Measurements from ENCODE around the gene ST3GAL6.

Gene ST3GAL6

GRCh38 chr3:98732286-98733052 is 30.7 kb upstream of the ST3GAL6 start:
- peaks cover 81% of the 10 kb centered on the region for H3K27me3 Mint-ChIP-seq
- DNase-seq (ENCODE audit: low spot score in 2 of 2) (no peak), ATAC-seq (replicated peaks; ENCODE audit: extremely low read depth, poor library complexity, severe bottlenecking) (peak; percentile 31)

GRCh38 chr3:98733053-98733811 is 29.9 kb upstream of the ST3GAL6 start:
- H3K27ac Mint-ChIP-seq (ENCODE audit: low read depth): no peak overlapping the region
- H3K36me3 Mint-ChIP-seq (ENCODE audit: insufficient read depth): no peaks in the 10 kb centered on the region
- ATAC-seq (replicated peaks; ENCODE audit: extremely low read depth, poor library complexity, severe bottlenecking) (peak; percentile 29), DNase-seq (ENCODE audit: low spot score in 2 of 2) (no peak)
- H3K27me3 Mint-ChIP-seq: peaks cover 81% of the 10 kb centered on the region
- H3K9me3 Mint-ChIP-seq: no peaks in the 10 kb centered on the region
- peaks cover 6% of the 10 kb centered on the region for H3K4me1 Mint-ChIP-seq
- peak overlapping the region; percentile 53 for H3K4me3 Mint-ChIP-seq

More at GRCh38 chr3:98732286-98733052, 30.7 kb upstream of the ST3GAL6 start:
- no peaks in the 10 kb centered on the region for H3K36me3 Mint-ChIP-seq (ENCODE audit: insufficient read depth)
- H3K4me1 Mint-ChIP-seq: peaks cover 6% of the 10 kb centered on the region
- peak overlapping the region; percentile 53 for H3K4me3 Mint-ChIP-seq
- H3K27ac Mint-ChIP-seq (ENCODE audit: low read depth): no peak overlapping the region
- H3K9me3 Mint-ChIP-seq: no peaks in the 10 kb centered on the region

- Mint-ChIP-seq H3K4me1 (peaks cover 6% of the 10 kb centered on the region), H3K27me3 (peaks cover 81% of the 10 kb centered on the region), H3K36me3 (ENCODE audit: insufficient read depth) (no peaks in the 10 kb centered on the region)
Observed at GRCh38 chr3:98733812-98734281, 29.3 kb upstream of the ST3GAL6 start.

GRCh38 chr3:98734306-98734705 is 28.8 kb upstream of the ST3GAL6 start:
- ATAC-seq (replicated peaks; ENCODE audit: extremely low read depth, poor library complexity, severe bottlenecking) (no peak), DNase-seq (ENCODE audit: low spot score in 2 of 2) (no peak)
- Mint-ChIP-seq H3K4me3 (peak overlapping the region; percentile 53), H3K4me1 (peaks cover 6% of the 10 kb centered on the region), H3K36me3 (ENCODE audit: insufficient read depth) (no peaks in the 10 kb centered on the region), H3K9me3 (no peaks in the 10 kb centered on the region), H3K27ac (ENCODE audit: low read depth) (no peak overlapping the region), H3K27me3 (peaks cover 77% of the 10 kb centered on the region)

More at GRCh38 chr3:98733812-98734281, 29.3 kb upstream of the ST3GAL6 start:
- no peak for ATAC-seq (replicated peaks; ENCODE audit: extremely low read depth, poor library complexity, severe bottlenecking)
- Mint-ChIP-seq H3K4me3 (peak overlapping the region; percentile 53), H3K9me3 (no peaks in the 10 kb centered on the region), H3K27ac (ENCODE audit: low read depth) (no peak overlapping the region)
- DNase-seq (ENCODE audit: low spot score in 2 of 2): no peak

GRCh38 chr3:98734735-98735134 is 28.4 kb upstream of the ST3GAL6 start:
- Mint-ChIP-seq H3K27ac (ENCODE audit: low read depth) (no peak overlapping the region), H3K4me3 (no peak overlapping the region), H3K4me1 (peaks cover 6% of the 10 kb centered on the region), H3K36me3 (ENCODE audit: insufficient read depth) (no peaks in the 10 kb centered on the region), H3K9me3 (no peaks in the 10 kb centered on the region), H3K27me3 (peaks cover 72% of the 10 kb centered on the region)
- ATAC-seq (replicated peaks; ENCODE audit: extremely low read depth, poor library complexity, severe bottlenecking) (no peak), DNase-seq (ENCODE audit: low spot score in 2 of 2) (no peak)

- H3K4me3 Mint-ChIP-seq: no peak overlapping the region
- peaks cover 6% of the 10 kb centered on the region for H3K4me1 Mint-ChIP-seq
- H3K36me3 Mint-ChIP-seq (ENCODE audit: insufficient read depth): no peaks in the 10 kb centered on the region
- ATAC-seq (replicated peaks; ENCODE audit: extremely low read depth, poor library complexity, severe bottlenecking) (no peak), DNase-seq (ENCODE audit: low spot score in 2 of 2) (no peak)
- peaks cover 68% of the 10 kb centered on the region for H3K27me3 Mint-ChIP-seq
- no peaks in the 10 kb centered on the region for H3K9me3 Mint-ChIP-seq
- no peak overlapping the region for H3K27ac Mint-ChIP-seq (ENCODE audit: low read depth)
Observed at GRCh38 chr3:98735296-98735695, 27.8 kb upstream of the ST3GAL6 start.

GRCh38 chr3:98735761-98736269 is 27.3 kb upstream of the ST3GAL6 start:
- Mint-ChIP-seq H3K4me1 (peaks cover 6% of the 10 kb centered on the region), H3K27ac (ENCODE audit: low read depth) (no peak overlapping the region), H3K36me3 (ENCODE audit: insufficient read depth) (no peaks in the 10 kb centered on the region), H3K4me3 (no peak overlapping the region), H3K9me3 (no peaks in the 10 kb centered on the region), H3K27me3 (peaks cover 63% of the 10 kb centered on the region)
- DNase-seq (ENCODE audit: low spot score in 2 of 2): no peak
- no peak for ATAC-seq (replicated peaks; ENCODE audit: extremely low read depth, poor library complexity, severe bottlenecking)

GRCh38 chr3:98737301-98737700 is 25.8 kb upstream of the ST3GAL6 start:
- H3K4me1 Mint-ChIP-seq: peaks cover 6% of the 10 kb centered on the region
- ATAC-seq (replicated peaks; ENCODE audit: extremely low read depth, poor library complexity, severe bottlenecking) (no peak), DNase-seq (ENCODE audit: low spot score in 2 of 2) (no peak)
- H3K9me3 Mint-ChIP-seq: no peaks in the 10 kb centered on the region
- no peak overlapping the region for H3K27ac Mint-ChIP-seq (ENCODE audit: low read depth)
- H3K36me3 Mint-ChIP-seq (ENCODE audit: insufficient read depth): no peaks in the 10 kb centered on the region
- H3K4me3 Mint-ChIP-seq: no peak overlapping the region
- peaks cover 59% of the 10 kb centered on the region for H3K27me3 Mint-ChIP-seq

- Mint-ChIP-seq H3K9me3 (no peaks in the 10 kb centered on the region), H3K27me3 (peaks cover 55% of the 10 kb centered on the region), H3K4me3 (no peak overlapping the region), H3K4me1 (no peaks in the 10 kb centered on the region), H3K36me3 (ENCODE audit: insufficient read depth) (no peaks in the 10 kb centered on the region), H3K27ac (ENCODE audit: low read depth) (no peak overlapping the region)
- DNase-seq (ENCODE audit: low spot score in 2 of 2): no peak
- ATAC-seq (replicated peaks; ENCODE audit: extremely low read depth, poor library complexity, severe bottlenecking): no peak
Observed at GRCh38 chr3:98739266-98739665, 23.9 kb upstream of the ST3GAL6 start.

GRCh38 chr3:98740324-98740723 is 22.8 kb upstream of the ST3GAL6 start:
- DNase-seq (ENCODE audit: low spot score in 2 of 2): no peak
- Mint-ChIP-seq H3K36me3 (ENCODE audit: insufficient read depth) (no peaks in the 10 kb centered on the region), H3K27me3 (peaks cover 45% of the 10 kb centered on the region), H3K4me3 (no peak overlapping the region), H3K27ac (ENCODE audit: low read depth) (no peak overlapping the region), H3K4me1 (no peaks in the 10 kb centered on the region), H3K9me3 (no peaks in the 10 kb centered on the region)
- no peak for ATAC-seq (replicated peaks; ENCODE audit: extremely low read depth, poor library complexity, severe bottlenecking)

- H3K4me1 Mint-ChIP-seq: no peaks in the 10 kb centered on the region
- no peak overlapping the region for H3K4me3 Mint-ChIP-seq
- no peak for ATAC-seq (replicated peaks; ENCODE audit: extremely low read depth, poor library complexity, severe bottlenecking)
- H3K9me3 Mint-ChIP-seq: no peaks in the 10 kb centered on the region
- no peak overlapping the region for H3K27ac Mint-ChIP-seq (ENCODE audit: low read depth)
- DNase-seq (ENCODE audit: low spot score in 2 of 2): no peak
- no peaks in the 10 kb centered on the region for H3K36me3 Mint-ChIP-seq (ENCODE audit: insufficient read depth)
- peaks cover 36% of the 10 kb centered on the region for H3K27me3 Mint-ChIP-seq
Observed at GRCh38 chr3:98741121-98741716, 21.9 kb upstream of the ST3GAL6 start.

- DNase-seq (ENCODE audit: low spot score in 2 of 2) (no peak), ATAC-seq (replicated peaks; ENCODE audit: extremely low read depth, poor library complexity, severe bottlenecking) (no peak)
- H3K36me3 Mint-ChIP-seq (ENCODE audit: insufficient read depth): no peaks in the 10 kb centered on the region
- no peak overlapping the region for H3K27ac Mint-ChIP-seq (ENCODE audit: low read depth)
- no peaks in the 10 kb centered on the region for H3K9me3 Mint-ChIP-seq
- no peaks in the 10 kb centered on the region for H3K4me1 Mint-ChIP-seq
- H3K27me3 Mint-ChIP-seq: peaks cover 33% of the 10 kb centered on the region
- no peak overlapping the region for H3K4me3 Mint-ChIP-seq
Observed at GRCh38 chr3:98743071-98743470, 20.1 kb upstream of the ST3GAL6 start.

All from central memory CD8-positive, alpha-beta T cell (primary cell).